Bronchus fibroblast of lung (primary cell): ENCODE measurements around the gene CDA. TPM values are rescaled to one million over a fixed set of nuclear protein-coding genes. Genes with fewer than 3 reads are reported as not detected.

Source experiments
- total RNA-seq: library from RNA; depleted of rRNA; stranded (reverse); fragments of >200 nt; gene quantifications from 2 replicates; pipeline ENCODE4 v1.2.3, GENCODE V29; 2015

Gene CDA
- 4.2 and 6.5 TPM in 2 replicates for total RNA-seq

DNA sequence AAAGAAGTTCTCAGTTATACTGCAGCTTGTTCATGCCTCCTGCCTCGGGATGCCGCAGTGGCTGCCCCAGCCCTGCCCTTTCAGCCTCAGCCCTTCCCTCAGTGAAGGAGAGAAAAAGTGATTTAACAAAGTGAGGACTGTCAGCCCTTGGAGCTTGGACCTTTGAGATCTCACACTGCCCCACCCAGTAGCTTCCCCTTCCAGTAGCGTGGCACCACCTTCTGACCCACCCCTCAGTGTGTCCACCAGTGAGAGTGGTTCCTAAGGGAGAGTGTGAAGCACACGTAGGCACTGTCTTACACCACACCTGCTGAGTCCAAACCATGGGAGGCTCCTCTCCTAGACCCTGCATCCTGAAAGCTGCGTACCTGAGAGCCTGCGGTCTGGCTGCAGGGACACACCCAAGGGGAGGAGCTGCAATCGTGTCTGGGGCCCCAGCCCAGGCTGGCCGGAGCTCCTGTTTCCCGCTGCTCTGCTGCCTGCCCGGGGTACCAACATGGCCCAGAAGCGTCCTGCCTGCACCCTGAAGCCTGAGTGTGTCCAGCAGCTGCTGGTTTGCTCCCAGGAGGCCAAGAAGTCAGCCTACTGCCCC lies at the start of gene CDA:
Gene CDA, plus strand, starts transcription at position 464 of the 592 bp plus-strand sequence. Its CDS starts 33 bp downstream, at position 497.

DNA sequence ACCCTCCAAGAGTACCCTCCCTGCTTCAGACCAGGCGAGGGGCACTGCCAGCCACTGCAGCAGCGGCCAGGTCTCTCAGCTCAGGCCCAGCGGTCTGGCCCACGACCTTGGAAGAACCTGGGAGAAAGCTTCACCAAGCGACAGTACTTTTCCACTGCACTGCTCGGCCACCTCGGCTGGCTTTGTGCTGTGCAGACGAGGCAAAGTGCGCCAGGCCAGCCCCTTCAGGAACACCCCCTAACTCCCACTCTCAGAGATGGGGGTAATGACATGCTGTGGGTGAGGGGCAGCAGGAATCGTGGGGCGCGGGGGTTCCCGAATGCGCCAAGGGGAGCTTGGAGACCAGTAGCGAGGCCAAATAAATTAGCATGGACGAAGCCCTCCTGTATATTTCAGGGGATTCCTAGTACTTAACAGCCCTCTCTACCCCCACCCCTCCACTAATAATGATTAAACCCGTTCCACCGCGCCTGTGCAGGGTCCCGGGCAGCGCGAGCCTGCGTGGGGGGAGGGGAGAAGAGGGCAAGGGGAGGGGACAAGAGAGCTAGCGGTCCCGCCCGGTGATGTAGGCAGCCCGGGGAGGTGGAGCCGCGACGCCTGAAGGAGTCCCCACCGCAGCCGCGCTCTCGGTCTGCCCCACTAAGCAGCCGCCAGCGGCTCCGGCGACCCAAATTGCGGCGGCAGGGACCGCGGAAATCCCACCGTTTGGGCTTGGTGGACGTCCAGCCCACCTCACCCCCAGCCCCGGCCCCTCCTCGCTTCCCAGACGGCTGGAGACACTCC lies 36.8 kb upstream of the CDA start, which contains the start of gene FAM43B:
Gene FAM43B, plus strand, starts transcription at position 629 of the 783 bp plus-strand sequence. CDS start 401 bp downstream, outside the sequence.

GRCh38 chr1:20633190-20634064 lies 44.5 kb downstream of the CDA start, which contains the start of gene PINK1:
PINK1 (plus strand) TSS chr1:20633458; CDS start chr1:20633549, 91 bp downstream.

DNA sequence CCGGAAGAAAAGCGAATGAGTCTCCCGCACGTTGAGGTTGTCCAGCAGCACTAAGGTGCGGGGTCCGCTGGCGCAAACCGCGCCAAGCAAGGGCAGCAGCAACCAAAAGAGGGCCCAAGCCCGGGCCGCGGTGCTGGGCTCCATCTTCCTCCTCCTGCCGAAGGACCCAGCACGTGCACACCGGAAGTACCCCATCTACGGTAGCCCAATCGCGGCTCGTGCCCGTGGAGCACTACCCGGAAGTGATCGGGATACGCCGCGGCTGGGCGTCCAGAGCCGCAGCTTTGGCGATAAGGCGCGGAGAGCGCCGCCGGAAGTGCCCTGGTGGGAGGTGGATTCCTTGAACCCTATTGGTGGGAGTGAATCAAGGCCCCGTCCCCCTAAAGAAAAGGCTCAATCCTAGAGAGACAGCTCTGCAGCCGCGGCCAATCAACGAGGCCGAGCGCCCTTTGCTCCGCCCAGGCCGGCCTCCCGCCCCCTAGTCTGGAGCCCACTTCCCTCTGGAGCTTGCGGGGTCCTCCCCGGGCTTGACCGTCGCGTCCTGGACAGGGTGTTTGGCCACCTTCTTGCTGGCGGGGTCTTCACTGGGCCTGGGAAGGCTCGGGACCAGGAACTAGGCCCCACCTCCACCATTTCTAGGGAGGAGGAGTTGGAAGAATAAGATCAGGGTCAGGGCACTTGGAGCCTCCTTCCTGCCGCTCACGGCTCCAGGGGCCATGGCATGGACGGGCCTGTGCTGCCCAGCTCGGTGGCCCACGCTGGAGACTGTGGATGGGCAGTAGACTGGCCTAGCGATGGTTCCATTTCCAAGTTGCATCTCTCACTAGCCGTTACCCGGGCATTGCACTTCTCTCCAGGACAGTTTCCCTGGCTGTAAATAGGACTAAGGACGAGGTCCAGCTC lies 72.6 kb downstream of the CDA start, which contains the start of gene DDOST:
Gene DDOST, minus strand, starts transcription at position 163 of the 903 bp plus-strand sequence. Its CDS starts 19 bp downstream, at position 144.

Other genes starting within 250 kb of the CDA start
- gene CAMK2N1, start 102.9 kb upstream of the CDA start, total RNA-seq = 18.7 and 28.6 TPM in 2 replicates
- gene MUL1, start 80.9 kb upstream of the CDA start, total RNA-seq = 22.7 and 24.1 TPM in 2 replicates
- gene FAM43B, start 36.5 kb upstream of the CDA start, total RNA-seq = under 0.01 and 0.15 TPM in 2 replicates
- gene PINK1, start 44.4 kb downstream of the CDA start, total RNA-seq = 46.4 and 48.2 TPM in 2 replicates
- gene DDOST, start 72.3 kb downstream of the CDA start, total RNA-seq = 303 and 316 TPM in 2 replicates
- 1.0 and 1.8 TPM in 2 replicates for gene KIF17, start 128.9 kb downstream of the CDA start, total RNA-seq
- 5.2 and 5.5 TPM in 2 replicates for gene SH2D5, start 143.6 kb downstream of the CDA start, total RNA-seq
- 104 and 144 TPM in 2 replicates for gene HP1BP3, start 198.2 kb downstream of the CDA start, total RNA-seq